ENCODE data around the gene NCOA1. TPM values are rescaled to one million over a fixed set of nuclear protein-coding genes. Genes with fewer than 3 reads are reported as not detected.

The NCOA1 gene
- total and polyA plus RNA-seq, 7 donors, result 12.8 to 78.1 (median 44.2) TPM

GRCh38 chr2:24620936-24621335 lies 129.9 kb downstream of the NCOA1 start:
- ATAC-seq, result peak in 2 of 4 donors; percentile 38 to 51
- Histone ChIP-seq H3K4me3 (no peak overlapping the region), H3K27ac (no peak overlapping the region), H3K36me3 (ENCODE audit: insufficient read depth in 1 of 2, low read depth in 1 of 2) (no peaks in the 10 kb centered on the region), H3K4me1 (peaks cover 74% of the 10 kb centered on the region), H3K27me3 (ENCODE audit: insufficient read depth in 3 of 3, low read length in 2 of 3) (no peaks in the 10 kb centered on the region), H3K9me3 (no peaks in the 10 kb centered on the region)
- WGBS, 3 donors, result 49 to 71% (median 57%) methylated on average over 2 of the region's 2 CpGs
- TF ChIP-seq CTCF (IDR thresholded peaks at IDR 0.05), result no peak
- DNase-seq, result no peak
- intact Hi-C loops (cut with DNase I), result no loop called here

GRCh38 chr2:24621779-24622538 lies 130.9 kb downstream of the NCOA1 start:
- Histone ChIP-seq H3K27ac (no peak overlapping the region), H3K27me3 (ENCODE audit: insufficient read depth in 3 of 3, low read length in 2 of 3) (no peaks in the 10 kb centered on the region), H3K4me3 (no peak overlapping the region), H3K36me3 (ENCODE audit: insufficient read depth in 1 of 2, low read depth in 1 of 2) (no peaks in the 10 kb centered on the region), H3K4me1 (peaks cover 72% of the 10 kb centered on the region), H3K9me3 (no peaks in the 10 kb centered on the region)
- 63 to 89% (median 77%) methylated on average over 3 of the region's 3 CpGs for WGBS, 3 donors
- intact Hi-C loops (cut with DNase I), result no loop called here
- ATAC-seq (no peak), DNase-seq (no peak)
- no peak for TF ChIP-seq CTCF (IDR thresholded peaks at IDR 0.05)

- no peaks in the 10 kb centered on the region for H3K9me3 ChIP-seq
- H3K27me3 ChIP-seq (ENCODE audit: insufficient read depth in 3 of 3, low read length in 2 of 3), result no peaks in the 10 kb centered on the region
- no peak for TF ChIP-seq CTCF (IDR thresholded peaks at IDR 0.05)
- 93 to 99% (median 97%) methylated on average over 4 of the region's 4 CpGs for WGBS, 3 donors
- H3K36me3 ChIP-seq (ENCODE audit: insufficient read depth in 1 of 2, low read depth in 1 of 2), result no peaks in the 10 kb centered on the region
- intact Hi-C loops (cut with DNase I), result no loop called here
- no peak overlapping the region for H3K27ac ChIP-seq
- DNase-seq (no peak), ATAC-seq (peak in 1 of 4 donors; percentile 21)
- peaks cover 57% of the 10 kb centered on the region for H3K4me1 ChIP-seq
- H3K4me3 ChIP-seq, result no peak overlapping the region
These were observed 132.5 kb downstream of the NCOA1 start for GRCh38 chr2:24623535-24623934.

GRCh38 chr2:24625728-24626127 lies 134.7 kb downstream of the NCOA1 start:
- intact Hi-C loops (cut with DNase I), result no loop called here
- no peaks in the 10 kb centered on the region for H3K9me3 ChIP-seq
- TF ChIP-seq CTCF (IDR thresholded peaks at IDR 0.05), result no peak
- DNase-seq (no peak), ATAC-seq (no peak)
- no peak overlapping the region for H3K4me3 ChIP-seq
- peaks cover 56% of the 10 kb centered on the region for H3K4me1 ChIP-seq
- H3K27ac ChIP-seq, result no peak overlapping the region
- no peaks in the 10 kb centered on the region for H3K27me3 ChIP-seq (ENCODE audit: insufficient read depth in 3 of 3, low read length in 2 of 3)
- WGBS, 3 donors, result 67 to 72% (median 69%) methylated on average over 1 of the region's 1 CpG
- H3K36me3 ChIP-seq (ENCODE audit: insufficient read depth in 1 of 2, low read depth in 1 of 2), result no peaks in the 10 kb centered on the region

GRCh38 chr2:24626131-24626530 lies 135.1 kb downstream of the NCOA1 start:
- H3K9me3 ChIP-seq, result no peaks in the 10 kb centered on the region
- intact Hi-C loops (cut with DNase I), result no loop called here
- 58 to 74% (median 65%) methylated on average over 3 of the region's 3 CpGs for WGBS, 3 donors
- H3K36me3 ChIP-seq (ENCODE audit: insufficient read depth in 1 of 2, low read depth in 1 of 2), result no peaks in the 10 kb centered on the region
- TF ChIP-seq CTCF (IDR thresholded peaks at IDR 0.05), result no peak
- no peak overlapping the region for H3K4me3 ChIP-seq
- peaks cover 52% of the 10 kb centered on the region for H3K4me1 ChIP-seq
- H3K27me3 ChIP-seq (ENCODE audit: insufficient read depth in 3 of 3, low read length in 2 of 3), result no peaks in the 10 kb centered on the region
- DNase-seq (no peak), ATAC-seq (peak in 2 of 4 donors; percentile 46)
- H3K27ac ChIP-seq, result no peak overlapping the region
